H4 (cell line): ENCODE results near the gene SETD2. TPM values are rescaled to one million over a fixed set of nuclear protein-coding genes. Genes with fewer than 3 reads are reported as not detected.
"Not testable (repeated sequence)": the region's sequence is repeated elsewhere in the genome, so short reads cannot be mapped to it uniquely, and the experiment has no call there.

Source experiments
- DNase-seq: peaks from one replicate; pipeline ENCODE4 v3.0.0-alpha.2; 2015; ENCODE audit warnings: low spot score
- total RNA-seq: library from RNA; depleted of rRNA; stranded (reverse); fragments of >200 nt; shearing (Covaris generic); gene quantifications from 2 replicates; pipeline ENCODE4 v1.2.3, GENCODE V29; 2014

Gene SETD2
- total RNA-seq, 1 experiment from 2014 or later: 9.5 TPM

DNA sequence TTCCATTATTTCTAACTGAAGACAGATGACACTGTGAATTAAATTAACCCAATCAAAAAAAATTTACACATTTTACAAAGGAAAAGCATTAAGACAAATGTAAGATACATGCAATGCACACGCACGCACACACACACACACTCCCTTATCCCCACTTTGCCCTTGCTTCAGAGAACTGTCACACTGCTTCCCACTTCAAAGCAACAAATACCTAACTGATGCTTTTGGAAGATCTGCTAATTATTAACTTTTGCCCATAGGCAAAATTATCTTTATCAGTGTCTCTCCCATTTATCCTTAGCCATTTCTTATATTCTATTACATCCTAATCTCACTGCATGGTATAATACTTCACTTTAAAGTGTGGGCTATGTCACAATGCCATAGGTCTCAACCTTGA lies 60.3 kb downstream of the SETD2 start:
- no peak for DNase-seq

DNA sequence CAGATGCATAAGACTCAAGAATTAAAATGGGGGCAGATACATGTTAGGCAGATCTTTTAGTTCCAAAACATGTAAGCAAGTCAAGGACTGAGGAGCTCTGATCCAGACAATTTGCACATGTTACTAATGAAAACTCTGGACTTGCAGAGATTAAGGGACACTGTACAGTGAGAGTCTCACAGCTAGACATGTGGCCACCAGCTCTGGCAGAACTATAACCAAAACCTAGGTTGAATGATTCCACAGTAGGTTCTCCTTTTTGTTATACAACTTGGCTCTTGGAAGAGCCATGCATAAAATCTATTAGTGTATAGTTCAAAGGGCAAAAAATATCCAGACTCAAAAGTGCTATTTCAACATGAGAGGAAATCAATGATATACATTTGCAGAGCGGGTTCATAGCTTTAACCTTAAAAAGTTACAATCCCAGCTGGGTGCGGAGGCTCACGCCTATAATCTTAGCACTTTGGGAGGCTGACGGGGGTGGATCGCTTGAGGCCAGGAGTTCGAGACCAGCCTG lies 61.8 kb downstream of the SETD2 start:
- DNase-seq: no peak

- no peak for DNase-seq
Measured at GRCh38 chr3:47098910-47099309, 65.0 kb downstream of the SETD2 start.

DNA sequence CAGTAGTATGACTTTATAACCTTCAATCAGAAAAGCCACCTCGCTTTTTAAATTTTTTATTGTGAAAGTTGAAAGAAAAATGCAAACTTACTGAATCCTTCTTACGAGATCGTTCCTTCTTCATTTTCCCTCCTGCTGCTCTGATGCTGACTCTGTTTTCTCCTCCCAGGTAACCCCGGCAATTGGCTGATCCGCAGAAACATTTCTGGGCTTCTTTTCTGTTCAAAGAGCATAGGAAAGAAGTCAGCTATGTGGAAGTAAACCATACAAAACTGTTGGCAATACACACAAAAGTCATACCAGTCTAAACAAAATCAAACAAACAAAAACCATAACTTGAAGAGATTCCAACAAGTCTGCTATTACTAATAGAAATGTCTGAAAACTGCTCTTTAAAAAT lies 66.0 kb downstream of the SETD2 start:
- no peak for DNase-seq

GRCh38 chr3:47096959-47097358 lies 67.0 kb downstream of the SETD2 start:
- DNase-seq: no peak

DNA sequence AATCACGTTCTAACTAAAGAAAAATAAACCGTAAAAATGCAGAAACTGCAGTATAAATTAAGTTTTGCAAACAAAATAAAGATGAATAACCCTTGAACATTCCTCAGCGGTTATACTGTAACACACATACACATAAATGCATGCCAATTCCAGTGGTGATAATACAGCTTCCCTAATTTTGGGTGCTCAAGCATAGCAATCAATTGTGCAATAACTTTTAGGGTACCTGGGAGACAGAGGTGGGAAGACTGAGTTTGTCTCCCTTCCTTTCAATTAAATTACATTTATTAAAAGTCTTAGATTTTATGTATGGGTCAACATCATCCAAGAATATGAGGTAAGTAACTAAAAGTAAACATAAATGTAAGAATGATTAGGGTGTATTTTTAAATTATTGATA lies 71.8 kb downstream of the SETD2 start:
- no peak for DNase-seq

GRCh38 chr3:47089630-47090029 lies 74.3 kb downstream of the SETD2 start:
- DNase-seq: no peak

GRCh38 chr3:47086071-47086470 lies 77.8 kb downstream of the SETD2 start:
- no peak for DNase-seq

- no peak for DNase-seq
Measured at GRCh38 chr3:47083786-47084185, 80.1 kb downstream of the SETD2 start.

GRCh38 chr3:47082519-47082918 lies 81.4 kb downstream of the SETD2 start:
- DNase-seq: peak; percentile 17

- DNase-seq: no peak
Measured at GRCh38 chr3:47079432-47079831, 84.5 kb downstream of the SETD2 start.

DNA sequence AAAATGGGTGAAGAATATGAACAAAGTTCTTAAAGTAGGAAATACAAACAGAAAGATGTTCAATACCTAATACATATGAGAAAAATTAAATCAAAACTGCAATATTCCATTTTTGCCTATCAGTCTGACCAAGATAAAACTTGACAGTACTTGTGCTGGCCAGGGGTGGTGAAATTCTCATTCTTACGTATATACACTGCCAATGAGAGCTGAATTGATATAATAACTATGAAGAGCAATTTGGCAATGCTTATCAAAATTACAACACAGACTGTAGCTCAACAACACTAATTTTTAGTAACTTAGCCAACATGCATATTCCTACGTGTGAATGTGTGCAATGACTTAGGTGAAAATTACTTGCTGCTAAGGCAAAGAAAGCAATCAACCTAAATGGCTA lies 90.2 kb downstream of the SETD2 start:
- no peak for DNase-seq

GRCh38 chr3:47070770-47071169 lies 93.1 kb downstream of the SETD2 start:
- DNase-seq: no peak

DNA sequence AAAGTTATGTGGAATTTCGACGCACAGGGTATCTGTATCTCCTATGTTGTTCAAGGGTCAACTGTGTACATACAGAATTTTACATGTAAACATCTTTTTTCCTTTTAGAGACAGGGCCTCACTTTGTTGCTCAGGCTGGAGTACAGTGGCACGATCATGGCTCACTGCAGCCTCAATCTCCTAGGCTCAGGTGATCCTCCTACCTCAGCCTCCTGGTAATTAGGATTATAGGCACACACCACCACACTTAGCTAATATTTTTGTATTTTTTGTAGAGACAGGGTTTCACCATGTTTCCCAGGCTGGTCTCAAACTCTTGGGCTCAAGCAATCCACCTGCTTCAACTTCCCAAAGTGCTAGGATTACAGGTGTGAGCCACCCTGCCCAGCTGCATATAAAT lies 97.7 kb downstream of the SETD2 start:
- DNase-seq: not testable (repeated sequence)

DNA sequence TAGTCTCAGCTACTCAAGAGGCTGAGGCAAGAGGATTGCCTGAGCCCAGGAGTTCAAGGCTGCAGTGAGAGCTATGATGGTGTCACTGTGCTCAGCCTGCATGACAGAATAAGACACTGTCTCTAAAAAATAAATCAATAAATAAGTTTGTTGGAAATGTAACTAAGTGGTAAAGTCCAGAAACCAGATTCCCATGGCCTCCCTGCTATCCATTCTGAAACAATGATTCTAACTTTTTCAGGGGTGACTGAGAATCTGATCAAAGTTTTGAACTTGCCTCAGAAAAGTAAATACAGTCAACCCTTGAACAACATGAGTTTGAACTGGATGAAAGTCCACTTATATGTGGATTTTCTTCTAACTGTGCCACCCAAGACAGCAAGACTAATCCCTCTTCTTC lies 98.2 kb downstream of the SETD2 start:
- DNase-seq: no peak

GRCh38 chr3:47065058-47065457 lies 98.9 kb downstream of the SETD2 start:
- no peak for DNase-seq

- no peak for DNase-seq
Measured at GRCh38 chr3:47057212-47057671, 106.7 kb downstream of the SETD2 start.

DNA sequence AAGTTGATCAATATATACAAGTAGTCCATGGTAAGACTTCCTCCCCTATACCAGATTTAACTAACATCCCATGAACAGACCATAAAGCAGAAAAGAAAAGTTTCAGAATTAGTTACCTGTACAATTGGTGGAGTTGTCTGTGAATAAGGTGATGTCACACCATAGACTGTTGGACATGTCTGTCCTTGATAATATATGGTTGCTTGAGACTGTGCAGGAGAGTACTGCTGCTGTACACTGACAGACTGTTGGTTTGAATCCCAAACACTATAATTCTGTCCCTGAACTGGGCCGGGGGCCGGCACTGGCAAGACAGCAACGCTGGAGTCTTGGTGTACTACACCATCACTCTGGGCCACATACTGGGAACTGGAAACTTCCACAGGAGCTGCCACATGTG lies 107.2 kb downstream of the SETD2 start:
- no peak for DNase-seq

DNA sequence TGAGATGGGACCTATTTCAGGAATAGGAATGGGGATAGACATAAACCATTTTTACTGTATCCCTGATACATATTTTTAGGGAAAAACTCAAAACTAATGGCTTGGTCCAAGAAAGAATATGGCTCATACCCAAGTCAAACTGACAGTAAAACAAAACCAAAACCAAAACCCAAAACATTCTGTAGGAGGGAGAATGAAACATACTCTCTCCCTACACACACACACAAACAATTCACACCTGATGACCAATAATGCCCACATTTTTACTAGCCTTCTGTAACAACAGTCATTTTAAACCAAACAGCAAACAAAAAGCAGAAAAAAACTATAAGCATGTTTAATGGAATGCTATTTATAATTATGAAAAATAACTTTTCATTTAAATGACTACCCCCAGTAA lies 109.5 kb downstream of the SETD2 start:
- no peak for DNase-seq

DNA sequence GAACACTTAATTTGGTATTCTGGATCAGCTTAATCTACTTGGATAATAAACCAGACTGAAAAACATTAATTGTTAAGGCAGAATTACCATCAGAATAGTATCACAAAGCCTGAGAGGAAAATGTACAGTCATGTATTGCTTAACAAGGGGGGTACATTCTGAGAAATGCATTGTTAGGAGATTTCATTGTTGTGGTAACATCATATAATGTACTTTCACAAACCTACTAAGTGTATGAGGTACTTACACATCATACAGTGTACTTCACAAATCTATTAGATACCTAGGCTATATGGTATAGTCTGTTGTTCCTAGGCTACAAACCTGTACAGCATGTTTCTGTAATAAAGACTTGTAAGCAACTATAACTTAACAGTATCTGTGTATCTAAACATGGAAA lies 116.2 kb downstream of the SETD2 start:
- no peak for DNase-seq

GRCh38 chr3:47047069-47047468 lies 116.8 kb downstream of the SETD2 start:
- no peak for DNase-seq

GRCh38 chr3:47042231-47042791 lies 121.6 kb downstream of the SETD2 start:
- DNase-seq: no peak

- no peak for DNase-seq
Measured at GRCh38 chr3:47041114-47041513, 122.8 kb downstream of the SETD2 start.

- not testable (repeated sequence) for DNase-seq
Measured at GRCh38 chr3:47037302-47037701, 126.6 kb downstream of the SETD2 start.
